ENCODE results near the gene ZCCHC7. TPM values are rescaled to one million over a fixed set of nuclear protein-coding genes. Genes with fewer than 3 reads are reported as not detected.
"Not testable (repeated sequence)": the region's sequence is repeated elsewhere in the genome, so short reads cannot be mapped to it uniquely, and the experiment has no call there.

The ZCCHC7 gene
- polyA plus RNA-seq, 3 donors from 2014 or later = 21.1 to 23.8 (median 23.1) TPM

DNA sequence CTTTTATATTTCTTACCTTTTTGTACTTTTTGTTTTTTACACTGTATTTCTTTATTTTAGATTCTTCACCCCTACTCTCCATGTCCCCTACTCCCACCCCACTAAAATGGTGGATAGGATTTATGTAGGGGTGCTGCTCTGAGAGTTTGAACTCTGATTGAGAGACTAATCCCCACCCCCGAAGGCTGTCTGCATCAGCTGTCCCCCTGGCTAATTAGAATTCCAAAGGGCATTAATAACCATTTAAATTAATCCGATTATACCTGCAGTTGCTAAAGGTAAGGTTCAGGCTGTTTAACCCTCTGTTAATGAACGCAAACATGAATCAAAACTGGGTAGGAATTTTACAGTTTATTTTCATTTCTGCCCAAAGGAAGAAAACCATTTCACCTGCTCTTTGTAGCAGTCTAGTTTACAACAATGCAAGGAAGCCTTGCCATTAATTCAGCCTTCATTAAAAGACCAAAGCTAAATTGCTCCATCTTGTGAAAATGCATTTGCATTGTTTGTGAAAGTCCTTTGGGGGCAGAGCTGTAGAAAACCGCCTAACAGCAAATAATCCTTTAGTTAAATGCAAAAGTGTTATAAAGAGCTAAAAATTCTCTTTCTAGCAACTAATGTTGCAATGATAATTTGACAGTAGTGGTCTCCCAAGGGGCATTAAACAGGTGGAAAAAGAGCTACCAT lies 71.2 kb downstream of the ZCCHC7 start:
- no peak for DNase-seq
- Mint-ChIP-seq H3K36me3 (peaks cover 5 to 24% (median 8%) of the 10 kb centered on the region in 3 donors), H3K9me3 (no peaks in the 10 kb centered on the region), H3K27me3 (ENCODE audit: low read depth in 3 of 3) (peaks cover 0 to 2% (median 0%) of the 10 kb centered on the region in 3 donors), H3K4me3 (no peak overlapping the region), H3K4me1 (peaks cover 43 to 61% of the 10 kb centered on the region in 2 donors), H3K27ac (peak overlapping the region in 2 of 6 donors; percentile 29 to 35)

DNA sequence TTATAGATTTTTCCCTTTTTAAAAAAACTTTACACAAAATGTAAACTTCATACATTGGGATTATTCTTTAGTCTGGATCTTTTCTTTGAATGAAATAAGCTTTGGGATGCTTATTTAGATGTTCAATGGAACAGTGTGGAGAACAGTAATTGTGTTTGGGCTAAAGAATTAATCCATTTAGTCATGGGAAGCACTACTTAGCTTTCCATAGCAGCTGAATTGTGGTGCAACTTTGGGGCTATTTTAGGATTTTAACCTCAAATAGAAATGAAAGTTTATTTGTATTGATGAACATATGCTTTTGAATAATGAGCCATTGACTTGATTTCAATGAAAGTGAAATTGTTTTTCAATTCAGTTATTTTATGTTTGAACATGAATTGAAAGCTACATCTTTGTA lies 72.4 kb downstream of the ZCCHC7 start:
- Mint-ChIP-seq H3K36me3 (peaks cover 5 to 21% (median 8%) of the 10 kb centered on the region in 3 donors), H3K4me3 (no peak overlapping the region), H3K9me3 (no peaks in the 10 kb centered on the region), H3K27ac (no peak overlapping the region), H3K4me1 (peaks cover 37 to 60% of the 10 kb centered on the region in 2 donors), H3K27me3 (ENCODE audit: low read depth in 3 of 3) (peaks cover 0 to 2% (median 0%) of the 10 kb centered on the region in 3 donors)
- no peak for DNase-seq

GRCh38 chr9:37197158-37198038 lies 77.0 kb downstream of the ZCCHC7 start:
- Mint-ChIP-seq H3K4me1 (peaks cover 38 to 61% of the 10 kb centered on the region in 2 donors), H3K27ac (peak overlapping the region in 4 of 6 donors; percentile 16 to 70 (median 56)), H3K9me3 (no peaks in the 10 kb centered on the region), H3K27me3 (ENCODE audit: low read depth in 3 of 3) (peaks cover 0 to 2% (median 0%) of the 10 kb centered on the region in 3 donors), H3K4me3 (peak overlapping the region in 1 of 5 donors; percentile 42), H3K36me3 (peaks cover 0 to 9% (median 3%) of the 10 kb centered on the region in 3 donors)
- DNase-seq = no peak

GRCh38 chr9:37198039-37198729 lies 77.8 kb downstream of the ZCCHC7 start:
- no peak for DNase-seq
- no peak overlapping the region for H3K4me3 Mint-ChIP-seq
- H3K4me1 Mint-ChIP-seq = peaks cover 38 to 61% of the 10 kb centered on the region in 2 donors

GRCh38 chr9:37198831-37199230 lies 78.5 kb downstream of the ZCCHC7 start:
- Mint-ChIP-seq H3K36me3 (peaks cover 3 to 15% (median 9%) of the 10 kb centered on the region in 3 donors), H3K27ac (peak overlapping the region in 1 of 6 donors; percentile 32), H3K9me3 (peaks cover 0 to 2% (median 0%) of the 10 kb centered on the region in 6 donors), H3K27me3 (ENCODE audit: low read depth in 3 of 3) (peaks cover 0 to 2% (median 0%) of the 10 kb centered on the region in 3 donors), H3K4me1 (peaks cover 38 to 61% of the 10 kb centered on the region in 2 donors), H3K4me3 (no peak overlapping the region)
- DNase-seq = no peak

More at GRCh38 chr9:37198039-37198729, 77.8 kb downstream of the ZCCHC7 start:
- Mint-ChIP-seq H3K27me3 (ENCODE audit: low read depth in 3 of 3) (peaks cover 0 to 2% (median 0%) of the 10 kb centered on the region in 3 donors), H3K36me3 (peaks cover 0 to 8% (median 3%) of the 10 kb centered on the region in 3 donors), H3K27ac (peak overlapping the region in 1 of 6 donors; percentile 24), H3K9me3 (no peaks in the 10 kb centered on the region)

DNA sequence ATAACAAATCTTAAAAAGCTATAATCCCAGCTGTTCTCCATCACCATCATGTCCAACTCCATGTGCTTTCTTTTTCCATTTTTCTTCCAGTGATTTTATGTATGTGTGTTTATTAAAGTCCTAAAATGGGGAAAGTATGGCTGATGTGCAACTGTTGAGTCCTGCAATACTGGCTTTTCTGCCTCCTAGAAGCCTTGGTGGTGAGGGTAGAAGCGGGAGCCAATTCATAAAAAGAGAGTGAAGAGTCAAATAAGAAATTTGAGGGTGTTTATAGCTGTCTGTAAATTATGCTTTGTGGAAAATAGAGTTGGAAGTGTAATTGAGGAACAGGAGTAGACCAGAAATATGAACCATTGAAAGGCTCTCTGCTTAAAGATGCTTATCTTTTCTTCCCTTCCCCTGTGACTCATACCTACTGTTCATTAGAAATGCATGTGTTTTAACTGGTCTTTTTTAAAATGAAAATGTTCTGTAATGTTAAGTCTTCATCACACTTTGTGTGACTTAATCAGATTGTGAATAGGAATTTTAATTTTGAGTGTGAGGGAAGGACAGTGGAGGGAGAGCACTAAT lies 80.1 kb downstream of the ZCCHC7 start:
- no peak overlapping the region for H3K4me3 Mint-ChIP-seq
- peaks cover 3 to 21% (median 15%) of the 10 kb centered on the region in 3 donors for H3K36me3 Mint-ChIP-seq
- H3K27me3 Mint-ChIP-seq (ENCODE audit: low read depth in 3 of 3) = peaks cover 0 to 2% (median 0%) of the 10 kb centered on the region in 3 donors
- H3K9me3 Mint-ChIP-seq = peaks cover 0 to 2% (median 0%) of the 10 kb centered on the region in 6 donors
- peak overlapping the region in 2 of 6 donors; percentile 0 to 44 for H3K27ac Mint-ChIP-seq
- DNase-seq = no peak
- H3K4me1 Mint-ChIP-seq = peaks cover 35 to 56% of the 10 kb centered on the region in 2 donors

GRCh38 chr9:37201581-37201980 lies 81.2 kb downstream of the ZCCHC7 start:
- no peak for DNase-seq
- H3K4me3 Mint-ChIP-seq = no peak overlapping the region
- peaks cover 0 to 2% (median 0%) of the 10 kb centered on the region in 3 donors for H3K27me3 Mint-ChIP-seq (ENCODE audit: low read depth in 3 of 3)
- peaks cover 33 to 50% of the 10 kb centered on the region in 2 donors for H3K4me1 Mint-ChIP-seq
- peaks cover 3 to 23% (median 17%) of the 10 kb centered on the region in 3 donors for H3K36me3 Mint-ChIP-seq
- peaks cover 0 to 2% (median 0%) of the 10 kb centered on the region in 6 donors for H3K9me3 Mint-ChIP-seq
- H3K27ac Mint-ChIP-seq = no peak overlapping the region

GRCh38 chr9:37202091-37202490 lies 81.7 kb downstream of the ZCCHC7 start:
- H3K4me1 Mint-ChIP-seq = peaks cover 32 to 50% of the 10 kb centered on the region in 2 donors
- no peak overlapping the region for H3K27ac Mint-ChIP-seq
- no peak overlapping the region for H3K4me3 Mint-ChIP-seq
- peaks cover 3 to 28% (median 21%) of the 10 kb centered on the region in 3 donors for H3K36me3 Mint-ChIP-seq
- peaks cover 0 to 2% (median 0%) of the 10 kb centered on the region in 6 donors for H3K9me3 Mint-ChIP-seq
- DNase-seq = no peak
- H3K27me3 Mint-ChIP-seq (ENCODE audit: low read depth in 3 of 3) = peaks cover 0 to 2% (median 0%) of the 10 kb centered on the region in 3 donors

GRCh38 chr9:37203456-37203855 lies 83.1 kb downstream of the ZCCHC7 start:
- DNase-seq; H3K27ac Mint-ChIP-seq; H3K4me3 Mint-ChIP-seq; H3K9me3 Mint-ChIP-seq; H3K27me3 Mint-ChIP-seq (ENCODE audit: low read depth in 3 of 3): not testable (repeated sequence)
- peaks cover 3 to 40% (median 28%) of the 10 kb centered on the region in 3 donors for H3K36me3 Mint-ChIP-seq
- H3K4me1 Mint-ChIP-seq = peaks cover 22 to 45% of the 10 kb centered on the region in 2 donors

GRCh38 chr9:37206121-37206620 lies 85.8 kb downstream of the ZCCHC7 start:
- peaks cover 3 to 41% (median 31%) of the 10 kb centered on the region in 3 donors for H3K36me3 Mint-ChIP-seq
- no peak overlapping the region for H3K4me3 Mint-ChIP-seq
- no peak overlapping the region for H3K27ac Mint-ChIP-seq
- H3K9me3 Mint-ChIP-seq = peaks cover 0 to 2% (median 0%) of the 10 kb centered on the region in 6 donors
- DNase-seq = no peak
- peaks cover 20 to 45% of the 10 kb centered on the region in 2 donors for H3K4me1 Mint-ChIP-seq
- H3K27me3 Mint-ChIP-seq (ENCODE audit: low read depth in 3 of 3) = peaks cover 0 to 1% (median 0%) of the 10 kb centered on the region in 3 donors

DNA sequence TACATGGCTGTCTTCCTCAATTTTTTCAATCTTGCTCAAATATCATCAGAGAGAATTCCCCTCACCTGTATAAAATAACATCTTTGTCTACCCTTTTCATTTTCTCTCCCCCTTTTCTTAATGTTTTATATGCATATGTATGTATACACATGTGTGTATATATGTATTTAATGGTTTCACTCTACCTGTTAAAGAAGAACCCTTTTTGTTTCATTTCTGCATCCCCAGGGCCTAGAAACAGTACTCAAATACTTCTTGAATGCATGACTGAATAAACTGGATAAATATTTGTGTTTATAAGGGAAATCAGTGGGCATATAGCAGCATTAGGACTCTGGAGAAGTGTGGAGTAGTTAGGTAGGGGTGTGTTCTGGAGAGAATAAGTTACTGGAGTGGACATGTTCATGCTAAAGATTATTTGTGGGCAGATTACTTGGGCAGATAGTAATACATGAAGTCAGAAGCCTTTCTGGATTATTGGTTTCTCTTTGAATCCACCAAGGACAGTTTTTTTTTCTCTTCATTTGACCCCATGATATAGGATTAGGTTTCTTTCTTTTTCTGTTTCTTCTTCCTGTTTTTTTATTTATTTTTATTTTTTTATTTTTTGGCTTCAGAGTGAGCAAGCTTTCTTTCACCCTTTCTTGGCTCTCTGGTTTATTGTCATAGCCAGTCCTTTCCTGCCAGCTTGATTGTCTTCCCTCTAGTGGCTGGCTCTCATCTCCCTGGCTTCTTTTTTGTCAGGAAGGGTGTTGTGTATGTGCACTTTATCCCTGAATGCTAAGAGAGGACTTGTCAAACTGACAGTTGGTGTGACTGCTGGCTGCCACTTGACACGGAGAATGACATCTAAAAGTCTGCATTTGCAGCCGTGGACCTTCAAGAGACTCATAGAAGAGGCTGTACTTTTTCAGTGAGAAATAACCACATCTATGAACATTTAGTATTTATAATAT lies 89.3 kb downstream of the ZCCHC7 start:
- Mint-ChIP-seq H3K36me3 (peaks cover 0 to 29% (median 19%) of the 10 kb centered on the region in 3 donors), H3K27me3 (ENCODE audit: low read depth in 3 of 3) (peaks cover 0 to 1% (median 0%) of the 10 kb centered on the region in 3 donors), H3K4me1 (peaks cover 29 to 56% of the 10 kb centered on the region in 2 donors), H3K4me3 (no peak overlapping the region), H3K27ac (peak overlapping the region in 3 of 6 donors; percentile 3 to 51 (median 44)), H3K9me3 (no peaks in the 10 kb centered on the region)
- no peak for DNase-seq
